ENCODE measurements around the gene FAM240B. TPM values are rescaled to one million over a fixed set of nuclear protein-coding genes. Genes with fewer than 3 reads are reported as not detected.

FAM240B gene
- total and polyA plus RNA-seq, 2 of the 4 experiments (the other 2 are of a cell fraction), result not detected

DNA sequence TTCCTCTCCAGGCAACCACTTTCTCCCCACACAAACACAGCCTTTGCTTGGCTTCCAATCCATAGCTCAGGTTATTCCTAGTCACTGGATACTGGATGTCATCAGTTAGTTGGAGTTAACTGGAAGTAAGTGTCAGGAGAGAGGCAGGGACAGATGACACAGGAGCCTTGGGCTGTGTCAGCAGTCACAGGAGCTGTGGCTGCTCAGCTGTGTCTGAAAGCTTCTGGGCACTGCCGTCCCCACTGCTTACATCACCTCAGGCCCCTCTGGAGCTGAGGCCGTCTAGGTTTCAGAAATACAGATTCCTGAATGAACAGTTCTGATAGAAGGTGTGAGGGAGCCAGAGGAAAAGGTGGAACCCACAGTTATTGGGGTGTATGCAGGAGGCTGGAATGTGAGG is 17.3 kb upstream of the FAM240B start:
- no peak overlapping the region for H3K18ac ChIP-seq (ENCODE audit: low read depth, low read length)
- no peak overlapping the region for H3K23ac ChIP-seq (ENCODE audit: low read depth, low read length)
- in situ Hi-C loops (cut with MboI; ENCODE audit: low sequenced_read_pairs), result loop anchor here (10.0 kb wide), 1 partner anchor 52 kb away; no protein-coding TSS in a partner anchor
- no peak overlapping the region for H4K91ac ChIP-seq (ENCODE audit: insufficient read depth, low read depth, low read length)
- H3K4ac ChIP-seq (ENCODE audit: low read depth, low read length), result no peak overlapping the region
- ATAC-seq (ENCODE audit: low read depth) (no peak), DNase-seq (no peak)
- H2BK120ac ChIP-seq (ENCODE audit: low read depth, low read length), result no peak overlapping the region
- ChIA-PET POLR2A (ENCODE audit: unreplicated experiment) (no interaction called here), CTCF (no interaction called here)
- WGBS, 2 experiments (ENCODE audit: extremely low coverage in 2 of 2, insufficient read length in 1 of 2), result no CpG with 5 or more reads among the region's 2 CpGs
- H4K8ac ChIP-seq (ENCODE audit: low read depth in 2 of 2, low read length in 2 of 2), result no peak overlapping the region
- no peak overlapping the region for H3K4me2 ChIP-seq (ENCODE audit: low read depth, low read length)
- no peaks in the 10 kb centered on the region for H3K9me1 ChIP-seq (ENCODE audit: insufficient read depth, low read length)
- no peak overlapping the region for H2AK5ac ChIP-seq (ENCODE audit: low read depth, low read length)
- H2BK20ac ChIP-seq (ENCODE audit: low read depth, low read length), result no peak overlapping the region
- H3K14ac ChIP-seq (replicated peaks; ENCODE audit: low read depth, low read length), result no peak overlapping the region
- H3K9me3 ChIP-seq (ENCODE audit: control insufficient read depth, insufficient read depth, low read length), result no peaks in the 10 kb centered on the region; the same call in 1 of the 2 replicates
- H3K4me3 ChIP-seq (ENCODE audit: insufficient read depth, low read depth, low read length), result no peak overlapping the region
- H3K27ac ChIP-seq (ENCODE audit: insufficient read depth, low read length), result no peak overlapping the region
- no peaks in the 10 kb centered on the region for H3K4me1 ChIP-seq (ENCODE audit: control insufficient read depth, insufficient read depth, low read length)
- no peak overlapping the region for H3K56ac ChIP-seq (ENCODE audit: extremely low read depth, insufficient read depth, low read length)
- dilution Hi-C loops (cut with HindIII; ENCODE audit: low sequenced_read_pairs, unreplicated experiment), result no loop called here
- no peak overlapping the region for H2AK9ac ChIP-seq (replicated peaks; ENCODE audit: low read depth, low read length, poor library complexity)
- H2AFZ ChIP-seq (replicated peaks; ENCODE audit: low read length, poor library complexity), result no peak overlapping the region
- intact Hi-C loops (cut with micrococcal nuclease), result no loop called here
- TF ChIP-seq RFX5 (IDR thresholded peaks at IDR 0.05; ENCODE audit: low read depth, low read length), result no peak
- TF ChIP-seq MAZ (IDR thresholded peaks at IDR 0.05; ENCODE audit: borderline replicate concordance, low read depth, low read length), result no peak
- no peak for TF ChIP-seq RAD21 (IDR thresholded peaks at IDR 0.05; ENCODE audit: low read length)
- TF ChIP-seq MXI1 (IDR thresholded peaks at IDR 0.05; ENCODE audit: borderline replicate concordance, low read depth, low read length), result no peak
- TF ChIP-seq NFE2L2 (IDR thresholded peaks at IDR 0.05; ENCODE audit: low read depth, low read length), result no peak
- no peak for TF ChIP-seq BHLHE40 (IDR thresholded peaks at IDR 0.05; ENCODE audit: low read depth, low read length)
- no peak for TF ChIP-seq FOS (IDR thresholded peaks at IDR 0.05; ENCODE audit: low read depth, low read length)
- no peak for TF ChIP-seq ELK1 (IDR thresholded peaks at IDR 0.05; ENCODE audit: borderline replicate concordance, low read depth, low read length)
- H4K20me1 ChIP-seq (ENCODE audit: insufficient read depth, low read length), result no peaks in the 10 kb centered on the region
- H4K5ac ChIP-seq (ENCODE audit: low read depth, low read length), result no peak overlapping the region
- BruUV-seq (replicated peaks), result no TSS peak
- H3K79me1 ChIP-seq (ENCODE audit: low read depth in 1 of 2, low read length in 2 of 2), result no peaks in the 10 kb centered on the region
- H3K9ac ChIP-seq (ENCODE audit: low read depth, low read length), result no peak overlapping the region
- H2BK5ac ChIP-seq (ENCODE audit: low read depth, low read length, poor library complexity, severe bottlenecking), result no peak overlapping the region
- no peaks in the 10 kb centered on the region for H3K27me3 ChIP-seq (ENCODE audit: control insufficient read depth, insufficient read depth, low read length)
- H2BK15ac ChIP-seq (ENCODE audit: low read depth, low read length), result no peak overlapping the region
- H3K36me3 ChIP-seq (ENCODE audit: control insufficient read depth, insufficient read depth, low read length), result no peaks in the 10 kb centered on the region
